ENCODE data around the gene ADSL.

DNA sequence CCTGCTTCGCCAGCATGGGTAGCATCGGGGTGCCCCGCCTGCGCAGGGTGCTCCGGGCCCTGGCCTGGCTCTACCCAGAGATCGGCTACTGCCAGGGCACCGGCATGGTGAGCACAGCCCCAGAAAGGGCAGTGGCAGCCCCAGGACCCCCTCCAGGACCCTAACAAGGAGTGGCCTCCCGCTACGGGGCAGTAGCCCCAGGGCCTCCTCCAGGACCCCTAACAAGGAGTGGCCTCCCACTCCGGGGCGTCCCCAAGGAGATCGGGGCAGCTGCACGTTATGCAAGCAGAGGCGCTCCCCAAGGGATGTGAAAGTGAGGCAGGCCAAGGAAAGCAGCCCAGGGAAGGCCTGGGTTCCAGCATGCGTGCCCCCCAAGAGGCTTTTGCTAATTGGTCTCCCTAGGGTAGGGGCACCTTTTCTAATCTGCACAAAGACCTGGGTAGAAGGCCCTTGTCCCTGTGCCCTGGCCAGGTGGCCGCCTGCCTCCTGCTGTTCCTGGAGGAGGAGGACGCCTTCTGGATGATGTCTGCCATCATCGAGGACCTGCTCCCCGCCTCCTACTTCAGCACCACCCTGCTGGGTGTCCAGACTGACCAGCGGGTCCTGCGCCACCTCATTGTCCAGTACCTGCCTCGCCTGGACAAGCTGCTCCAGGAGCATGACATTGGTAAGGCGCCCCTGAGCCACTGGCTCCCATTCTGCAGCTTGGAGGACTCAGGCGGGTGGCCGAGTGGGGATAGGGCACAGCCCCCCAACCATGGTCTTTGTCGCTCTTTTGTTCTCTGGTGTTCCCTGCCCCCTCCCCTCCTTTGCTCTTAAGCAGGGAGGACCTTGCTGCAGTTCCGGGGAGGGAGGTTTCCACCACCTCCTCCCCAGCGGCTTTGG is 59.1 kb downstream of the ADSL start:
- TF ChIP-seq, protein P1, sequence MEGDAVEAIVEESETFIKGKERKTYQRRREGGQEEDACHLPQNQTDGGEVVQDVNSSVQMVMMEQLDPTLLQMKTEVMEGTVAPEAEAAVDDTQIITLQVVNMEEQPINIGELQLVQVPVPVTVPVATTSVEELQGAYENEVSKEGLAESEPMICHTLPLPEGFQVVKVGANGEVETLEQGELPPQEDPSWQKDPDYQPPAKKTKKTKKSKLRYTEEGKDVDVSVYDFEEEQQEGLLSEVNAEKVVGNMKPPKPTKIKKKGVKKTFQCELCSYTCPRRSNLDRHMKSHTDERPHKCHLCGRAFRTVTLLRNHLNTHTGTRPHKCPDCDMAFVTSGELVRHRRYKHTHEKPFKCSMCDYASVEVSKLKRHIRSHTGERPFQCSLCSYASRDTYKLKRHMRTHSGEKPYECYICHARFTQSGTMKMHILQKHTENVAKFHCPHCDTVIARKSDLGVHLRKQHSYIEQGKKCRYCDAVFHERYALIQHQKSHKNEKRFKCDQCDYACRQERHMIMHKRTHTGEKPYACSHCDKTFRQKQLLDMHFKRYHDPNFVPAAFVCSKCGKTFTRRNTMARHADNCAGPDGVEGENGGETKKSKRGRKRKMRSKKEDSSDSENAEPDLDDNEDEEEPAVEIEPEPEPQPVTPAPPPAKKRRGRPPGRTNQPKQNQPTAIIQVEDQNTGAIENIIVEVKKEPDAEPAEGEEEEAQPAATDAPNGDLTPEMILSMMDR (IDR thresholded peaks at IDR 0.05; ENCODE audit: low read depth, low read length): no peak
- no peak for TF ChIP-seq EZH2phosphoT487 (IDR thresholded peaks at IDR 0.05; ENCODE audit: low read depth)
